Measurements from ENCODE around the gene ACTMAP. TPM values are rescaled to one million over a fixed set of nuclear protein-coding genes. Genes with fewer than 3 reads are reported as not detected.

ACTMAP gene
- polyA plus RNA-seq, 3 donors: 4.3 to 13.0 (median 8.5) TPM

- Histone ChIP-seq H3K27me3 (ENCODE audit: control insufficient read depth in 2 of 2, insufficient read depth in 2 of 2, low read length in 2 of 2) (no peaks in the 10 kb centered on the region), H3K36me3 (replicated peaks in 1 of 2; ENCODE audit: control insufficient read depth in 1 of 2, insufficient read depth in 2 of 2, low read length in 2 of 2) (peaks cover 39 to 64% of the 10 kb centered on the region in 2 donors), H3K4me2 (replicated peaks; ENCODE audit: extremely low read depth, low read length, poor library complexity, severe bottlenecking) (no peak overlapping the region), H3K4me1 (ENCODE audit: control insufficient read depth in 1 of 2, insufficient read depth in 2 of 2, low read length in 2 of 2) (peaks cover 18 to 20% of the 10 kb centered on the region in 2 donors), H3K9me3 (replicated peaks in 1 of 2; ENCODE audit: control insufficient read depth in 1 of 2, insufficient read depth in 1 of 2, low read length in 2 of 2) (peaks cover 4 to 6% of the 10 kb centered on the region in 2 donors), H3K9ac (ENCODE audit: insufficient read depth, low read length, poor library complexity, severe bottlenecking) (no peak overlapping the region), H3K4me3 (replicated peaks in 1 of 3; ENCODE audit: low read depth in 2 of 3, low read length in 3 of 3) (no peak overlapping the region), H3K27ac (ENCODE audit: low read depth in 1 of 2, low read length in 2 of 2) (no peak overlapping the region), H2AFZ (ENCODE audit: insufficient read depth, low read depth, low read length, poor library complexity, severe bottlenecking) (no peak overlapping the region), H3K79me2 (ENCODE audit: insufficient read depth, low read length) (peaks cover 3% of the 10 kb centered on the region), H4K20me1 (ENCODE audit: insufficient read depth, low read length) (peaks cover 17% of the 10 kb centered on the region)
- TF ChIP-seq, protein P1, sequence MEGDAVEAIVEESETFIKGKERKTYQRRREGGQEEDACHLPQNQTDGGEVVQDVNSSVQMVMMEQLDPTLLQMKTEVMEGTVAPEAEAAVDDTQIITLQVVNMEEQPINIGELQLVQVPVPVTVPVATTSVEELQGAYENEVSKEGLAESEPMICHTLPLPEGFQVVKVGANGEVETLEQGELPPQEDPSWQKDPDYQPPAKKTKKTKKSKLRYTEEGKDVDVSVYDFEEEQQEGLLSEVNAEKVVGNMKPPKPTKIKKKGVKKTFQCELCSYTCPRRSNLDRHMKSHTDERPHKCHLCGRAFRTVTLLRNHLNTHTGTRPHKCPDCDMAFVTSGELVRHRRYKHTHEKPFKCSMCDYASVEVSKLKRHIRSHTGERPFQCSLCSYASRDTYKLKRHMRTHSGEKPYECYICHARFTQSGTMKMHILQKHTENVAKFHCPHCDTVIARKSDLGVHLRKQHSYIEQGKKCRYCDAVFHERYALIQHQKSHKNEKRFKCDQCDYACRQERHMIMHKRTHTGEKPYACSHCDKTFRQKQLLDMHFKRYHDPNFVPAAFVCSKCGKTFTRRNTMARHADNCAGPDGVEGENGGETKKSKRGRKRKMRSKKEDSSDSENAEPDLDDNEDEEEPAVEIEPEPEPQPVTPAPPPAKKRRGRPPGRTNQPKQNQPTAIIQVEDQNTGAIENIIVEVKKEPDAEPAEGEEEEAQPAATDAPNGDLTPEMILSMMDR (IDR thresholded peaks at IDR 0.05): no peak
- intact Hi-C loops (cut with micrococcal nuclease): no loop called here
- no peak for DNase-seq
- peak overlapping the region in 1 of 7 donors; percentile 70 for H3K27ac Mint-ChIP-seq
- H3K4me3 Mint-ChIP-seq: no peak overlapping the region
- peaks cover 0 to 13% (median 7%) of the 10 kb centered on the region in 7 donors for H3K9me3 Mint-ChIP-seq
- H3K36me3 Mint-ChIP-seq: peaks cover 55 to 65% of the 10 kb centered on the region in 2 donors
- H3K4me1 Mint-ChIP-seq: peaks cover 33% of the 10 kb centered on the region
- no CpG with 5 or more reads among the region's 4 CpGs for WGBS (ENCODE audit: insufficient coverage)
- H3K27me3 Mint-ChIP-seq (ENCODE audit: low read depth in 3 of 3): peaks cover 0 to 1% (median 0%) of the 10 kb centered on the region in 3 donors
These were observed 26.0 kb downstream of the ACTMAP start for GRCh38 chr19:40724315-40724714.

DNA sequence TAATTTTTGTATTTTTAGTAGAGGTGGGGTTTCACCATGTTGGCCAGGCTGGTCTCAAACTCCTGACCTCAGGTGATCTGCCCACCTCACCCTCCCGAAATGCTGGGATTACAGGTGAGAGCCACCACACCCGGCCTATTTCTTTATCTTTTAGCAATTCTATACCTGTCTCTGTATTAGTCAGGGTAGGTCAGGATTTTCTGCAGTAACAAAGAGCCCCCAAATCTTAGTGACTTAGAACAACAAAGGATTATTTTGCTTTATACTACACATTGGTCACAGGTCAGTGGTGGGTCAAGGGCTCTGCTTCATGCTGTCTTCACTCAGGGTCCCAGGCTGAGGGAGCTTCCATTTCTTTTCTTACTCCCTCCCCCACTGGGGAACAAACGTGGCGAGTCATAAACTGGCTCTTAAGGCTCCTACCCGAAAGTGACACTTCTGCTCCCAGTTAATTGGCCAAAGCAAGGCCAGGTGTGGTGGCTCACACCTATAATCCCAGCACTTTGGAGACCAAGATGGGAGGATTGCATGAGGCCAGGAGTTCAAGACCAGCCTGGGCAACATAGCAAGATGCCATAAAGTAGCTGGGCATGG is 26.5 kb downstream of the ACTMAP start:
- Histone ChIP-seq H3K27ac (ENCODE audit: low read depth in 1 of 2, low read length in 2 of 2) (no peak overlapping the region), H3K36me3 (replicated peaks in 1 of 2; ENCODE audit: control insufficient read depth in 1 of 2, insufficient read depth in 2 of 2, low read length in 2 of 2) (peaks cover 35 to 58% of the 10 kb centered on the region in 2 donors), H3K27me3 (ENCODE audit: control insufficient read depth in 2 of 2, insufficient read depth in 2 of 2, low read length in 2 of 2) (no peaks in the 10 kb centered on the region), H3K79me2 (ENCODE audit: insufficient read depth, low read length) (peaks cover 9% of the 10 kb centered on the region), H3K9ac (ENCODE audit: insufficient read depth, low read length, poor library complexity, severe bottlenecking) (no peak overlapping the region), H3K4me1 (ENCODE audit: control insufficient read depth in 1 of 2, insufficient read depth in 2 of 2, low read length in 2 of 2) (peaks cover 24 to 25% of the 10 kb centered on the region in 2 donors), H3K4me3 (replicated peaks in 1 of 3; ENCODE audit: low read depth in 2 of 3, low read length in 3 of 3) (no peak overlapping the region), H2AFZ (ENCODE audit: insufficient read depth, low read depth, low read length, poor library complexity, severe bottlenecking) (no peak overlapping the region), H3K9me3 (replicated peaks in 1 of 2; ENCODE audit: control insufficient read depth in 1 of 2, insufficient read depth in 1 of 2, low read length in 2 of 2) (peaks cover 4 to 6% of the 10 kb centered on the region in 2 donors), H3K4me2 (replicated peaks; ENCODE audit: extremely low read depth, low read length, poor library complexity, severe bottlenecking) (no peak overlapping the region), H4K20me1 (ENCODE audit: insufficient read depth, low read length) (peaks cover 17% of the 10 kb centered on the region)
- H3K27me3 Mint-ChIP-seq (ENCODE audit: low read depth in 3 of 3): peaks cover 0 to 1% (median 0%) of the 10 kb centered on the region in 3 donors
- TF ChIP-seq, protein P1 (IDR thresholded peaks at IDR 0.05): no peak
- no peak overlapping the region for H3K27ac Mint-ChIP-seq
- DNase-seq: no peak
- intact Hi-C loops (cut with micrococcal nuclease): no loop called here
- H3K4me1 Mint-ChIP-seq: peaks cover 38% of the 10 kb centered on the region
- no peak overlapping the region for H3K4me3 Mint-ChIP-seq
- peaks cover 0 to 13% (median 6%) of the 10 kb centered on the region in 7 donors for H3K9me3 Mint-ChIP-seq
- peaks cover 51 to 59% of the 10 kb centered on the region in 2 donors for H3K36me3 Mint-ChIP-seq
- 88% methylated on average over 1 of the region's 5 CpGs for WGBS (ENCODE audit: insufficient coverage)

Data from CD14-positive monocyte (primary cell).